Measurements from ENCODE around the gene TMEM255A.

The TMEM255A gene

GRCh38 chrX:120262859-120263708, 48.2 kb downstream of the TMEM255A start:
- DNase-seq: peak; percentile 18 to 28 (median 20)

- no peak for DNase-seq
Measured at GRCh38 chrX:120260369-120260768, 50.9 kb downstream of the TMEM255A start.

GRCh38 chrX:120253784-120254183, 57.5 kb downstream of the TMEM255A start:
- no peak for DNase-seq

- peak; percentile 24 to 38 (median 26) for DNase-seq
Measured at GRCh38 chrX:120251471-120252011, 59.7 kb downstream of the TMEM255A start.

GRCh38 chrX:120250522-120251271, 60.6 kb downstream of the TMEM255A start, which contains the start of gene ZBTB33:
Gene ZBTB33, plus strand, starts transcription at chrX:120250812. Its CDS starts 2,604 bp downstream, at chrX:120253416.
- DNase-seq: peak; percentile 93 to 94 (median 94)

GRCh38 chrX:120244735-120245498, 66.3 kb downstream of the TMEM255A start:
- peak; percentile 57 to 60 (median 58) for DNase-seq

- DNase-seq: no peak
Measured at GRCh38 chrX:120244395-120244734, 66.9 kb downstream of the TMEM255A start.

- no peak for DNase-seq
Measured at GRCh38 chrX:120242813-120243212, 68.4 kb downstream of the TMEM255A start.

- DNase-seq: no peak
Measured at GRCh38 chrX:120238933-120239332, 72.3 kb downstream of the TMEM255A start.

- no peak for DNase-seq
Measured at GRCh38 chrX:120236687-120237479, 74.4 kb downstream of the TMEM255A start.

- no peak for DNase-seq
Measured at GRCh38 chrX:120235284-120235683, 76.0 kb downstream of the TMEM255A start.

- DNase-seq: no peak
Measured at GRCh38 chrX:120228187-120228908, 82.9 kb downstream of the TMEM255A start.

GRCh38 chrX:120224388-120224787, 86.9 kb downstream of the TMEM255A start:
- no peak for DNase-seq

GRCh38 chrX:120223374-120223773, 87.9 kb downstream of the TMEM255A start:
- DNase-seq: no peak

GRCh38 chrX:120213438-120214265, 97.6 kb downstream of the TMEM255A start:
- peak; percentile 72 to 80 (median 76) for DNase-seq
